Muscle of back (tissue), 13 donors: ENCODE measurements around the gene PLXNA2. TPM values are rescaled to one million over a fixed set of nuclear protein-coding genes. Genes with fewer than 3 reads are reported as not detected.

ENCODE experiments used
- DNase-seq, 3 donors: peaks; one replicate each; pipeline versions ENCODE4 v3.0.0 to v3.0.0-alpha.2; 2013
- long read RNA-seq, 9 donors: transcript quantifications; one replicate each; lab custom pipeline, GENCODE V29; 2026
- polyA plus RNA-seq, 10 donors: library from polyadenylated mRNA; unstranded; fragments of 120-200 nt; gene quantifications; one replicate each; pipeline ENCODE4 v1.2.1, GENCODE V29; 2013; ENCODE audit not compliant: insufficient read length in 10 of 10

PLXNA2 gene, protein sequence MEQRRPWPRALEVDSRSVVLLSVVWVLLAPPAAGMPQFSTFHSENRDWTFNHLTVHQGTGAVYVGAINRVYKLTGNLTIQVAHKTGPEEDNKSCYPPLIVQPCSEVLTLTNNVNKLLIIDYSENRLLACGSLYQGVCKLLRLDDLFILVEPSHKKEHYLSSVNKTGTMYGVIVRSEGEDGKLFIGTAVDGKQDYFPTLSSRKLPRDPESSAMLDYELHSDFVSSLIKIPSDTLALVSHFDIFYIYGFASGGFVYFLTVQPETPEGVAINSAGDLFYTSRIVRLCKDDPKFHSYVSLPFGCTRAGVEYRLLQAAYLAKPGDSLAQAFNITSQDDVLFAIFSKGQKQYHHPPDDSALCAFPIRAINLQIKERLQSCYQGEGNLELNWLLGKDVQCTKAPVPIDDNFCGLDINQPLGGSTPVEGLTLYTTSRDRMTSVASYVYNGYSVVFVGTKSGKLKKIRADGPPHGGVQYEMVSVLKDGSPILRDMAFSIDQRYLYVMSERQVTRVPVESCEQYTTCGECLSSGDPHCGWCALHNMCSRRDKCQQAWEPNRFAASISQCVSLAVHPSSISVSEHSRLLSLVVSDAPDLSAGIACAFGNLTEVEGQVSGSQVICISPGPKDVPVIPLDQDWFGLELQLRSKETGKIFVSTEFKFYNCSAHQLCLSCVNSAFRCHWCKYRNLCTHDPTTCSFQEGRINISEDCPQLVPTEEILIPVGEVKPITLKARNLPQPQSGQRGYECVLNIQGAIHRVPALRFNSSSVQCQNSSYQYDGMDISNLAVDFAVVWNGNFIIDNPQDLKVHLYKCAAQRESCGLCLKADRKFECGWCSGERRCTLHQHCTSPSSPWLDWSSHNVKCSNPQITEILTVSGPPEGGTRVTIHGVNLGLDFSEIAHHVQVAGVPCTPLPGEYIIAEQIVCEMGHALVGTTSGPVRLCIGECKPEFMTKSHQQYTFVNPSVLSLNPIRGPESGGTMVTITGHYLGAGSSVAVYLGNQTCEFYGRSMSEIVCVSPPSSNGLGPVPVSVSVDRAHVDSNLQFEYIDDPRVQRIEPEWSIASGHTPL (N-terminal part only)
- 10 to 100 TPM; 22.9 to 37.9 (median 30.8) TPM for polyA plus RNA-seq
- long read RNA-seq, donor 1, partial matches to known transcripts: 0 of 2 reads
- long read RNA-seq, donor 1, other reads (novel, unspliced or antisense): 0 of 2 reads
- long read RNA-seq, donor 2, partial matches to known transcripts: 5 of 7 reads
- long read RNA-seq, donor 2, other reads (novel, unspliced or antisense): 0 of 7 reads
- long read RNA-seq, donor 3: 0 reads
- long read RNA-seq, donor 4: 0 reads
- long read RNA-seq, donor 5, partial matches to known transcripts: 6 of 7 reads
- long read RNA-seq, donor 5, other reads (novel, unspliced or antisense): 0 of 7 reads
- long read RNA-seq, donor 6, partial matches to known transcripts: 7 of 10 reads
- long read RNA-seq, donor 6, other reads (novel, unspliced or antisense): 0 of 10 reads
- long read RNA-seq, donor 7, partial matches to known transcripts: 0 of 1 reads
- long read RNA-seq, donor 7, other reads (novel, unspliced or antisense): 0 of 1 reads
- long read RNA-seq, donor 8, partial matches to known transcripts: 0 of 1 reads
- long read RNA-seq, donor 8, other reads (novel, unspliced or antisense): 0 of 1 reads
- long read RNA-seq, donor 9, partial matches to known transcripts: 0 of 1 reads
- long read RNA-seq, donor 9, other reads (novel, unspliced or antisense): 0 of 1 reads

DNA sequence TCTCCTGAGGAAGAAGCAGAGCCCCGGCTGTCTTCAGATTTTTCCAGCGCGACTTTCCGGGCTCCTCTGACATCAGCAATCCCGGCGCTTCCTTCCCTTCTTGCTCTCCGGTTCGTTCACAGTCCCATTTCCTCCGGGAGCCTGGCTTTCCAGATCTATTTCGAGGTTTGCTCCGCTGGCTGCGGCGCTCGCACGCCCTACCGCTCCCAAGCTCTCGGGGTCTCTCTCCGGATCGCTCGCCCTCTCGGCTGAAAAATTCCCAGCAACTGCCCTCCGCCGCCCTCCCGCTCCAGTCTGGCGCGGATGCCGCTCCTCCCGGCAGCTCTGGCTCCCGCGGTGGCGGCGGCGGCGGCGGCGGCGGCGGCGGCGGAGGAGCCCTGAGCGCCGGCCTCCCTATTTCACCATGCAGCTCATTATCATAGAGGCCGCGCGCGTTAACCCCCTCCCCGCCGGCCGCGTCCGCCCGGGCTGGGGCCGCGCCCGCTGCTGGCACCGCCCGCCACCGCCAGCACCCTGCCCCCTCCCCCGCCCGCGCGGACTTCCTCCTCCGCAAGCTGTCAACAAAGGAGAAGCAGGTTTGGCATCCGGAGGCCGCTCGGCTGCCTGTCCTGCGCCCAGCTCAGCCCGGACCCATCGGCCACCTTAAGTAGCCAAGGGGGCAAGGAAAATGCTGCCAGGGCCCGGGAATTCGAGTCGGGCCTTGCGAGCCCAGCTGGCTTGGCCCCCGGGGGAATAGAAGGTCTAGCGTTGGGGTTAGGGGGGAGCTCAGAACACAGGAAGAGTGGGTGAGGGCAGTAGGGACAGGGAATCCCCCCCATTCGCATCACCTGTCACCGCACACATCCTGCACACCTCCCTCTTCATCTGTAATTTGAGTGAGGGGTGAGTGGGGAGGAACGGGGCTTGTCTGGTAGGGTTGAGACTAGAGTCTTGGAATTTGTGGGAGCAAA is at the start of gene PLXNA2:
PLXNA2 (minus strand) TSS at position 418 of the 950 bp plus-strand sequence. CDS start 26,462 bp downstream, outside the sequence.
- peak in 2 of 3 donors; percentile 68 to 90 for DNase-seq

DNA sequence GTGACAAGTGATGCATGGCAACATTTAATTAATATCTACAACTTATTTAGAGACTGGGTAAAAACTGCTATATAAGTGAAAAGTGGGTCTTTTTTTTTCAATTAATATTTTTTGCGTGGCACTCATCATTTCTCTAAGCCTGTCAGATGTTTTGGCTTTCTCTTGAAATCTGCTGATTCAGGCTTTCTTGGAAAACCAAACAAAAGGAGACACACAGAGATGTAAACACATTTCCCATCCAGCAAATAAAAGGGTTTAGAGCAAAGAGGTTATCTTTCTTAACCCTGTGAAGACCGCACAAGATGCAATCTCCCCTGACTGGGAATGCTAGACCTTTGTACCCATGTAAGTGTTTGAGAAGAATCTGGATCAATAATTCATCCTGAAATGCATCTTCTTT is 48.7 kb upstream of the PLXNA2 start:
- DNase-seq: no peak

DNA sequence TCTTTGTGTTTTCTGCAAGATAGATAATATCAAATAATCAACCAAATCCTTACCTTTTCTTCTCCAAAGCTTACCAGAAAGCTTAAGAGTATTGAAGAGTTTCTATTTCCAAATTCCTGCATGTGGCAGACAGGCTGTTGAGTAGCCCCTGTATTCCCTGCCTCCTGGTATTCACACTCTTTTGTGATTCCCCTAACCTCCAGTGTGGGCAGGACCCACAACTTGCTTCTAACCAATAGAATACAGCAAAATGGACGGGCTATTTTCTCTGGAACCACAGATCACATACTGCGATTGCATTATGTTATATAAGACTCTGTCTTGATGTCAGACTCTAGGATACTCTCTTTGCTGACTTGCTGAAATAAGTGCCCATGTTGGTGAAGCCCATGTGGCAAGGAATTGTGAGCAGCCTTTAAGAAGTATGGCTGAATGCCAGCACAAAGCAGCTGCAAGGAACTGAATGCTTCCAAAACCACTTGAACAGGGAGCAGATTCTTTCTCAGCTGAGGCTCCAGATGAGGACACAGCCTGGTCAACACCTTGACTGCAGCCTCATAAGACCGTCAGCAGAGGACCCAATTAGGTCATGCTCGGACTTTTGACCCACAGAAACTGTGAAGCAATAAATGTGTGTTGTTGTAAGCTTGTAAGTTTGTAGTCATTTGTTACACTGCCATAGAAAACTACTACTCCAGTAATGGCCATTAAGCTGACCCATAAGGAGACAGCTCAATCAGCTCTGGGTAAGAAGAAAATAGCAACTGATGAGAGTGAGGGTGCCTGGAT is 47.9 kb upstream of the PLXNA2 start:
- no peak for DNase-seq

DNA sequence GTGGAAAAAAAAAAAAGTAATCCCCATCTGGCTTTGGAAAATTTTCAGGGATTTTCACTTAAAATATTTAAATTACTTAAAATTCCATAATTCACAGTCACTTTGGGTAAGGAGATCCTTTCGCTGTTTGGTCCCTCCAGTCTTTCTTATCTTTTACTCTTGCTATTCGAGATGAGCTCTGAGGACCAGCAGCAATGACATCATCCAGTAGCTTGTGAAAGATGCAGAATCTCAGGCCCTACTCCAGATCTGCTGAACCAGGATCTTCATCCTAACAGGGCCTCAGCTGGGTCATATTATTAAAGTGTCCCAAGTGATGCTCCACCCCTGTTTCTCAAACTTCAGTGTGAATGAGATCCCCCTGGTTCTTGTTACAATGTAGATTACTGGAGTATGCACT is 46.9 kb upstream of the PLXNA2 start:
- no peak for DNase-seq

DNA sequence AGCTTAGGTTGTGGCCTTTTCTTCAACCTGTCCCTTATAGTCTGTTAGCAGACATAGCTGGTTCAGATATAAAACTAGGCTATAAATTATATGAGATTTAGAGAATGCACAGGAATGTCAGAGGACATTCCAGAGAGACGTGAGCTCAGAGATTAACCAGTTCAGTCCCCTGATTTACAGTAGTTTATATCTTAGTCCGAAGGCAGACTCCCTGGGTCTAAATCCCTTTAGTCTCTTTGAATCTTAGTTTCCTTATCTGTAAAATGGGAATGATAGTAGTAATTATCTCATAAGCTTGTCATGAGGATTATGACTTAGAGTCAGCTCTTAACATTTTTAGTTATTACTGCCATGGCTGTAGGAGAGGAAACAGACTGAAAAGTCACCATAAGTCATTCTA is 45.5 kb upstream of the PLXNA2 start:
- no peak for DNase-seq

DNA sequence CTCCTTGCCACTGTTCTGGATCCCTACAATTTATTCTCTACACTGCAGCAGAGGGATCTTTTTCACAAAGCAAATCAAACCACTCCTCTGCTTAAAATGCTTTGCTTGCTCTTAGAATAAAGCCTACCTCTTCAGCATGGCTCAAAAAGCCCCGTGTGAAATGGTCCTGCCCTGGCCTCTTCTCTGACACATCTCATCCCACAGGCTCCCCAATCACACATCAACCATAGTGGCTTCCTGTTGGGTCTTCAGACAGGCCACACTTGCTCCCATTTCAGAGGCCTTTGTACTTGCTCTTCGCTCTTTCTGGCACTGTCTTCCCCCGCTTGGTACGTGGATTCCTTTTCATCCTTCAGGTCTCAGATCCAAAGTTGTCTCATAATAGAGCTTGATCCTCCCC is 44.3 kb upstream of the PLXNA2 start:
- no peak for DNase-seq

DNA sequence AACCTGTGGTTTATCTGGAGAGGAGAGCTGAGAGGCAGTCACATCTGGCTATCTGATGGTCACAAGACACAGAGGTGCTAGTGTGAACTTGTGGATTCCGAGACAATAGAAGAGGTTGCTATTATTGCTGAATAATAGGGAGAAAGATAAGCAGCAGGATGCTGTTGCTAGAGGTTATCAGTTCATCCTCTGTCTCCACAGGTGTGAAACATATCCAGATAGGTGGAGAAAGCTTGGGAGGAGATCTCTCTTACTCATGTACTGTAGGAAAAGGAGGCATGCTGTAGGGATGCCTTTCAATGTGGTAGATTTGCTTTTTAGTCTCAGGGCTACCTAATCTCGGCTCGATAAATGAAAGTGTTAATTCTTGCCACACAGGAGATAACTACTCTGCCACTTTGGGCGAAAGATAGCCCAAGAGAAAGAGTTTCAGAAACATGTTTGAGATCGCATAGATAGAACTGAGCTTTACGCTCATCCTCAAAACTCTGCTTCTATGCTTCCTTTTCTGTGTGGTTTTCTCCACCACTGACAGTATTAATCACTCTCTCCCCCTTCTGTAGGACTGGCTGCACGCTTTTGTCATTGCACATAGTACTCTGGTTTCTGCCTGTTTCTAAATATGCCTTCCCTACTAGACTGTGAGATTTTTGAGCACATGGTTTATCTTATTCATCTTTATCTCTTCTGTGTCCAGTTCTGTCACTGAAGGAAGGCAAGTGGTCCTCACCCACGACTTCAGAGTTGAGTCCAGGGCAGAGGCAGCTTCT is 36.7 kb upstream of the PLXNA2 start:
- no peak for DNase-seq

DNA sequence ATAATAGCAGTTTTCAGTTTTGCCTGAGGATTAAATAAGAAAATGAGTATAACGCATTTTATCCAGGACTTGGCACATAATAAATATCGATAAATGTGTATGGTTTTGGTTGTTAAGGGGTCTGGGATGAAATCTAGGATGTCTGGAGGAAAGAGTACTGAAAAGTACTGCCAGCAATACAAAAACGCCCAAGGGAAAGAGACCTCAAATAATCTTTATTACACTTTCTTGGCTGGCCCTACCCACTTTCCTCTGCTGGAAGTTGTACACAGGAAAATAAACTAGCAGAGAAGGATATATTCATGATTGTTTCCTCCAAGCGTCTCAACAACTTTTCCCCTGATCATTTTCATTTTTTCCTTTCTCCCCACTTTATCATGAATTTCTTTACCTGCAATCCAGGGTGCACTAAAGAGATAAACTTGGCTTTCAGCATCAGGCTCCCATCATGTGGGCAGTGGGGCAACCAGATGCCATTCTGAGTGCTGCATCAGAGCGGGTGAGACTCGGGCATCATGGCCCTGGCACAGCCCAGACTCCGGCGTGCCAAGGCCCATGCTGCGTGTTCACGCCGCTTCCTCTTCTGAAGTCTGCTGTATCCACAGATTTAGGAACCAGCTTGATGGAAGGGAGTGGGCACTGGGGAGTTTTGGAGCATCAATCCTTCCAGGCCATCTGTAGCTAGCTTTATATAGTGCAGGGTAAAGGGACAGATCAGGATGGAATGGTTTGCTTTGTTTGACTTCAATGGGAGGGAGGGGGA is 35.8 kb upstream of the PLXNA2 start:
- DNase-seq: peak in 2 of 3 donors; percentile 36 to 62

DNA sequence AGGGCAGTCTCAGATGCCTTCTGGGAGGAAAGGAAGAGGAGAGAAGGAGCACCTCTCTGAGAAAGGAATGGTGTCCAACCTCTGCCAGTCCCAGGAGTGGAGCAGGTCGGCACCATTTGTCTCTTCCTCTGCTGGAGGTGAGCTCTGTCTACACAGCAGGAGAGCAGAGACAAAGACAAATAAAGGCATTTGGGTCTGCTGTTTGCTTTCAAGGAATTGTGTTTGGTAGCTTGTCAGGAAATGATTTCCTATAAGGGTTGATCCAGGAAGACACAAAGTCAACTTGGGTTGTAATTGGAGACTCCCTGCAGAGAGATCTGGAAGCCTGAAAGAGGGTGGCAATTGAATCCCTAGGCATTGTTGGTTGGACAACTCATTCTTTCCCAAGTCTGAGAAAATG is 34.5 kb upstream of the PLXNA2 start:
- DNase-seq: no peak

DNA sequence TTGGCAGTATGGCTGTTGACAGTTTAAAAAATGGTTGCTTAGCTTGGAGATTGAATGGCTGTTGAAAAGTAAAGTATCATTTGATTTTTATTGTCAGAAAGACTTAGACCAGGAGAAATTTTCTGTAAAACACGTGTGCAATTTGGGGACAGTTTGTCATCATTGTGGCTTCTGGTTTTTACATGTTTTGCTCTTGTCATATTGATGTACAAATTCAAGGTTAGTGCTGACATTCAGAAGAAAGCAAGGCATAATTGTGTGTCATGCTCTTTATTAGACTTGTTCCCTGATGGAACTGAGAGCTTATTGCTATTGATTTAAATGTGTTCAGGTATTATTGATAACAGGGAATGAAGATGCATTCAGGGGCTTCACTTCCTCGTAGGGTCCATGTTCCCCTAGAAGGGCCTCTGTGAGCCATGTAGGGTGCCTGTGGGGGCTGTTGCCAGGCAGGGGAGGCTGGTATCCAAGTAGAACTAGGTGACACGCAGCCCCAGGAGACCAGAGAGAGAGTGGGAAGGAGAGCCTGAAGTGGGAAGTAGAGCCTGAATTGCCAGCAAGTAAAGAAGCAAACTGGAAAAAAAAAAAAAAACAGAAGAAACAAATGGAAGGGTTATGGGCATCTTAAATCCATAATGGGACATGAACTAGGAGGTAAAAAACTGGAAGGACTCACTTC is 32.7 kb upstream of the PLXNA2 start:
- DNase-seq: no peak

DNA sequence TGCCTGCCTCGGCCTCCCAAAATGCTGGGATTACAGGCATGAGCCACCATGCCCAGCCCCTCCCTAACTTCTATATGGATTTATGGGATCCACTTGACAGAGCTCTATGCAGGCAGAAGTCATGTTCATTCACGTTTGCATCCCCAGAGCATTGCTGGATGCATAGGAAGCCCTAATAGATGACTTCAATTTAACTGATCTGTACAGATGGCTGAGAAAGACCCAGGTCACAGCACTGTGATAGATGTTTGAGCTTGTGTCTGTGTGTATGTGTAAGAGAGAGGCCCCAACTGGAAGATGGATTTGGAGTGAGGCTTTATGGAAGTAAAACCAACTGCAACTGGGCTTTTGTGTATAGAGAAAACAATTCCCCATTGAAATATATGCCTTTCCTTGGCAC is 30.9 kb upstream of the PLXNA2 start:
- no peak for DNase-seq

DNA sequence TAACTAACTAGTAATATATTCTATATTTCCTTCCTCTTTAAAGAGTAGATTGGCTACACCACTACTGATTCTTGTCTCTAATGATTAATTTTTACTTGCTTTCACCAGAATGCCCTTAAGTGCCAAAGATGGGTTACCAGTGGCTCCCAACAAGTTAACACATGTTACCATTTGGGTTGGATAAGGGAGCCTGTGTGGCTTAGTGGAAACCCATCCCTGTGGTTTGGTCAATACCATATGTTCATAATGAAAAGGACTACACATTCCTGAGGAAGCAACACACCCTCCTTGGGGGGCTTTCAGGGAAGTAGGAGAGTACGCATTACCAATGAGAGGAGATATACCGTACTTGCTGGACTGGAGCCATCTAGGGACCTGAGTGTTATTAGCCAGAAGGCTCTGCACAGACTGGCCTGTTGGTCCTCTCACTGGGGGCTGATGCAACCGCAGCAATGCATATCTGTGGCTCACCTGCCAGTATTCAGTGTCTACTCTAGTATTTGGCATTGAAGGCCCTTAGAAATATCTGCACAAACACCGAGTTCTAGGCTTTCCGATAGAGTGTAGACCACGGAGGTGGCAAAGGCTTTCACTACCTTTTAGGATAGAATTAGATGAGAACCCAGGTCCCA is 29.3 kb upstream of the PLXNA2 start:
- DNase-seq: no peak

DNA sequence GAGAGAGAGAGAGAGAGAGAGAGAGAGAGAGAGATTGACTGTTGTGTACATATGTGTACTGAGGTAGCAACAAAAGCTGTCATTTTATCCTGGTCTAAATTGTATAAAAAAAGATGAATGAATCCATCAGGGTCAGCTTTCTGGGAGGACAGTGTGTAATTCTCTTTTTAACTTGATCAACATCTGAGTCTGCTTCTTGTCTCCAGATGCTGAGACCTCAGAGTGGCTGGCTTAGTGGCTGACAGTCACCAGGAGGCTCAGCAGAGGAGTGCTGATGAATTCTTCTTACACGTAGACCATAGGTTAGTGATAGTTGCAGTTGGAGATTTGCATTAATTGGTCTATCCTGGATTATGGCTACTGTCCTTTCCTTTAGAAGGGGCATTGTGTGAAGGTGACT is 28.5 kb upstream of the PLXNA2 start:
- no peak for DNase-seq

DNA sequence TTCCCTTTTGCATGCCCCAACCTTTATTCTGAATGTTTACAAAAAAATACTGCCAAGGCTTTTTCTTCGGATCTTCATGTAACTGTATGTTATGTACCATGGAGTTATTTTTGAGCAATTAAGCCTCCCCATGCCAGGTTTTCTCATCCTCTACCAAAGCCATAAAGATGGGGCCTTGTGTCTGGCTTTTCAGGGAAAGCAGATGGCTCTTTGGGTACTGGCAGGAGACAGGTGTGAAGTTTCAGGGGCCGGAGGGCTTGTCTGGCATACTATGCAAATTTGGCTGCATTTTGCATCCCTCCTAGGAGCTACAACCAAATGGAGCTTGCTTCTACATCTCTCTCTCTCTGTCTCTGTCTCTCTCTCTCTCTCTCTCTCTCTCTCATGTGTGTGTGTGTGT is 28.1 kb upstream of the PLXNA2 start:
- no peak for DNase-seq

DNA sequence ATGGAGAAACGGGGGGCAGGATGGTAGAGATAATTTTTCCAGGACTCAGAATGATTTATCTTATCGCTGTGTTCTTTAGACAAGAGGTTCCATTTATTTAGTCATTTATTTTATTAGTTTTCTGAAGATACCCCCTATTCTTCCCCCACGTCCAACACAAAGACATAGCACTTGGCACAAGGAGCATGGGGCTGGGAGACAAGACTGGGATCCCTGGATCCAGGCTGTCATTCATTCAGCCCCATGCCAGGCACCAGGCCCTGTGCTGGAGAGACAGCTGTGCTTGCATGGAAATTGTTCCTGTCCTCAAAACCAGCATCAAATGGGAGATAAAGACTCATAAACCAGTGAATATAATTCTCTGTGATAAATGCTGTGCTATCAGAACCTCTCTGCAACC is 27.1 kb upstream of the PLXNA2 start:
- no peak for DNase-seq

DNA sequence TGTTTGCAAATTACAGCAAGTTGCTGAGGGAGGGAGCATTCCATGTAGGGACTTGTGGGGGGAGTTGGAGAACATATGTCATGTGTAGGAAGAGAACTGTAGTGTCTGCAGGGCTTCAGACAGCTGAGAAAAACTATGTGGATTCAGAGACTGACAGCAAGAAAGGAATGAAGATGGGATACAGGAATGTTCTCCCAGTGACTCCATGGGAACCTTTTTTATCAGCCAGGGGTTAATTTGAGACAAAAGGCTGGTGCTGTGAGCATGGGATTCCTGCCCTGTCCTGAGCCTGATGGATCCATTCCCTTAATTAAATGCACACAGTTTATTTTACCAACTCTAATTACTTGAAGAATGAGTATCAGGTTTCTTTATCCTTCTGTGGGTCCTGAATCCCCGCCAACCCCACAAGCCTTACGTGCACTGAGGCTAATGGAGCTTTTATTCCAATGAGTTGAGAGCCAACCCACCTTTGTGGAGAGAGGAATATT is 26.5 kb upstream of the PLXNA2 start:
- no peak for DNase-seq
